ENCODE measurements around the gene KIF5C. TPM values are rescaled to one million over a fixed set of nuclear protein-coding genes. Genes with fewer than 3 reads are reported as not detected.

The KIF5C gene
- total RNA-seq, 1 experiment from 2014 or later, result 8.3 TPM

DNA sequence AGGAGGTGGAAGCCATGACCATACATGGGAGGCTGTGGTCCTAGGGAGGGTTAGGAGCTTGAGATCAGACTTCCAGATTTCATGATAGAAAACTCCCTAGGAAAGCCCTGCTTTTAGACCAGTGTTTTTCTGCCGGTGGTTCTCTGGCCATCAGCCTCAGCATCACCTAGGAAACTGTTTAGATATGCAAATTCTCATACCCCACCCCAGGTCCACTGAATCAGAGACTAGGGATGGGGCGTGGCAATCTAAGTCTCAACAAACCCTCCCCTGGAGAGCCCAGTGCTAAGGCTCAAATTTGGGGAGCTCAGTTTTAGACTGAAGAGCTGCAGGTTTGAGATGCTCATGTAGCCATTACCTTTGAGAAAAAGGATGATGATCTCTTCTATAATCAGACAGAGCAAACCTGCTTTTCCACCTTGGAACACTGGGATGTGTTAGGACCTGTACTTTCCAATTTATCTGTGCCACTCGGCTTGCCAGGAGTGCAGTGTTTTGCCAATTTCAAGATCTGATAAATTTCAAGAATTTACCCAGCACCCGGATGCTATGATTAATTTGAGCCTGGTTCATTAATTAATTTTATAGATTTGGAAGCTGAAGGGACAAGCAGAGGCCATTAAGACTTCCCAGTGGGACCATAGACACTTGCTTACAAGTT, 132.0 kb downstream of the KIF5C start:
- no peaks in the 10 kb centered on the region for H3K79me2 ChIP-seq (ENCODE audit: low read length)
- H3K4me2 ChIP-seq (ENCODE audit: low read depth, low read length, poor library complexity, severe bottlenecking), result no peak overlapping the region
- H3K27me3 ChIP-seq (ENCODE audit: low read length), result no peaks in the 10 kb centered on the region
- H3K9me3 ChIP-seq (ENCODE audit: low read length), result no peaks in the 10 kb centered on the region
- H3K27ac ChIP-seq (ENCODE audit: low read length), result no peak overlapping the region
- H3K4me1 ChIP-seq (ENCODE audit: low read length), result no peaks in the 10 kb centered on the region
- no peak overlapping the region for H2AFZ ChIP-seq (ENCODE audit: low read length)
- no peaks in the 10 kb centered on the region for H3K36me3 ChIP-seq (ENCODE audit: insufficient read depth, low read length)
- no peaks in the 10 kb centered on the region for H4K20me1 ChIP-seq (ENCODE audit: insufficient read depth, low read depth, low read length)
- DNase-seq, result no peak
- no peaks in the 10 kb centered on the region for H3K9me2 ChIP-seq (replicated peaks; ENCODE audit: insufficient read depth, low read length)
- no peak overlapping the region for H3K9ac ChIP-seq (ENCODE audit: low read length)
- H3K4me3 ChIP-seq (ENCODE audit: low read length), result no peak overlapping the region

DNA sequence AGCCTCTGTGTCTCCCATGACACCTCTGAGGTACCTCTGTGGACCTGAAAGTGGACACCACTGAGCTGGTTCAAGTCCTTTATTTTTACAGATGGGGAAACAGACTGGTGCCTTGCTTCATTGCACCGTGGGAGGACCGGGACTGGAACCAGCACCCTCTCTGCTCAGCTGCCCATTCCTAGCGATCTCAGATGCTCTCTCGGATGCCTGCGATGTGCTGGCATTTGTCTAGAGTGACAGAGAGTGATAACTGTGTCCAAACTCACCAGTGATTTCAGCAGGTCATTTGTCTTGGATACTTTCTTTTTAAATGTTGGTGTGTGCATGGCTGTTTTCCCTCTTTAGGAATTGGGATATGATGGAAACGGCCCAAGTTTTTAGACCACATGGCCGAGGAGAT, 133.4 kb downstream of the KIF5C start:
- H3K4me1 ChIP-seq (ENCODE audit: low read length), result no peaks in the 10 kb centered on the region
- no peaks in the 10 kb centered on the region for H3K79me2 ChIP-seq (ENCODE audit: low read length)
- H3K4me3 ChIP-seq (ENCODE audit: low read length), result no peak overlapping the region
- no peaks in the 10 kb centered on the region for H3K27me3 ChIP-seq (ENCODE audit: low read length)
- no peak overlapping the region for H3K9ac ChIP-seq (ENCODE audit: low read length)
- no peaks in the 10 kb centered on the region for H3K9me2 ChIP-seq (replicated peaks; ENCODE audit: insufficient read depth, low read length)
- no peaks in the 10 kb centered on the region for H4K20me1 ChIP-seq (ENCODE audit: insufficient read depth, low read depth, low read length)
- no peaks in the 10 kb centered on the region for H3K36me3 ChIP-seq (ENCODE audit: insufficient read depth, low read length)
- no peak overlapping the region for H2AFZ ChIP-seq (ENCODE audit: low read length)
- no peak overlapping the region for H3K27ac ChIP-seq (ENCODE audit: low read length)
- no peaks in the 10 kb centered on the region for H3K9me3 ChIP-seq (ENCODE audit: low read length)
- no peak overlapping the region for H3K4me2 ChIP-seq (ENCODE audit: low read depth, low read length, poor library complexity, severe bottlenecking)
- no peak for DNase-seq

DNA sequence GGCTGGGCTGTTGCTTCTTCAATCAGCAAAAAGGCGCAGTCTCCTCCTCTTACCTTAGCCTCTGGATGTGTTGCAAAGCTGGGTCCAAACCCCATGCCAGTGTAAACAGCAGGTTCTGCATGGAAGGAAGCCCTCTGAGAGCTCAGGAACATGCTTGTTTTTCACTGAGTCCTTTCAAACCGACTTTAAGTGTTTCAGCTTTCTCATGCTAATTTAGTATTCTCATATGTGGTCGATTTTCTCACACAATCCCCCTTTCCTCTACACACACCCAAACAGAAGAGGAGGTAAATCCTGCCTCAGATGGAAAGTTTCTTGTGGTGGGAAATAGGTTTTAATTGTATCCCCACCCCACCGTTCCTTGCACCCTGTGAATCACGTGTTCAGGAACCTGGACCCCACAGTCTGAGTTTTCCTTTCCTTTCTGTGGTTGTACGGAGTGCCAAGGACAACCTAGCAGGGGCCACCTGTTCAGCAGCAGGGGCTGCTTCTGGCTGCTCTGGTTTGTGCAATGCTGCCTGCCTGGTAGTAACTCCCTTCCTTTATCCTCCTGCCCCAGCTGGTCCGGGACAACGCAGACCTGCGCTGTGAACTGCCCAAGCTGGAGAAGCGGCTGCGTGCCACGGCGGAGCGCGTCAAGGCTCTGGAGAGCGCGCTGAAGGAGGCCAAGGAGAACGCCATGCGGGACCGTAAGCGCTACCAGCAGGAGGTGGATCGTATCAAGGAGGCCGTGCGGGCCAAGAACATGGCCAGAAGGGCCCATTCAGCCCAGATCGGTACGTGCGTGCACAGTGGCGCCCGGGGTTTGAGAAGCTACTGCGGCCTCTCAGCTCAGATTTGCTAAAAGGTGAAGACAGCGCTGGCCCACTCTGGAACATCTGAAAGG, 134.8 kb downstream of the KIF5C start:
- Histone ChIP-seq H3K4me1 (ENCODE audit: low read length) (no peaks in the 10 kb centered on the region), H3K9ac (ENCODE audit: low read length) (no peak overlapping the region), H3K4me2 (ENCODE audit: low read depth, low read length, poor library complexity, severe bottlenecking) (no peak overlapping the region), H3K27ac (ENCODE audit: low read length) (no peak overlapping the region), H3K9me2 (replicated peaks; ENCODE audit: insufficient read depth, low read length) (no peaks in the 10 kb centered on the region), H3K9me3 (ENCODE audit: low read length) (no peaks in the 10 kb centered on the region), H2AFZ (ENCODE audit: low read length) (no peak overlapping the region), H4K20me1 (ENCODE audit: insufficient read depth, low read depth, low read length) (no peaks in the 10 kb centered on the region), H3K27me3 (ENCODE audit: low read length) (no peaks in the 10 kb centered on the region), H3K79me2 (ENCODE audit: low read length) (no peaks in the 10 kb centered on the region), H3K4me3 (ENCODE audit: low read length) (no peak overlapping the region), H3K36me3 (ENCODE audit: insufficient read depth, low read length) (no peaks in the 10 kb centered on the region)
- DNase-seq, result no peak

DNA sequence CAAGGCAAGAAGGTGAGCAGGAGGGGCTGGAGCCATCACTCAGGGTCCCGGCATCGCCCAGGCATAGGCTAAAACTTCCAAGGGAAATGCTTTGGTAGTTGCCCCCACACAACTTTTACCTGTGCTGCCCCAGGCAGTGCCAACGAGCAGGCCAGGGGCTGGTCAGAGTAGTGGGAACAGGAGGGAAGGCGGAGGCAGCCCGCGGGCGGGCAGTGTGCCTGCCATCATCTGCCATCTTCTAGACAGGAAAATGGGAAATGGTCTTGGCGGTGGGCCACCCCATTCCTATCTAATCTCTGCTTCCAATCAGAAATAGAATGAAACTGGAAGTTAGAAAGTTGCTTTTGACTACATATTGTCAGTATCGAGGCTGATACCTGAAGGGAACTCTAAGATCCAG, 137.5 kb downstream of the KIF5C start:
- no peaks in the 10 kb centered on the region for H3K9me2 ChIP-seq (replicated peaks; ENCODE audit: insufficient read depth, low read length)
- H3K4me2 ChIP-seq (ENCODE audit: low read depth, low read length, poor library complexity, severe bottlenecking), result no peak overlapping the region
- no peak for DNase-seq
- no peaks in the 10 kb centered on the region for H3K36me3 ChIP-seq (ENCODE audit: insufficient read depth, low read length)
- H3K4me3 ChIP-seq (ENCODE audit: low read length), result no peak overlapping the region
- H3K27me3 ChIP-seq (ENCODE audit: low read length), result no peaks in the 10 kb centered on the region
- no peak overlapping the region for H3K27ac ChIP-seq (ENCODE audit: low read length)
- H4K20me1 ChIP-seq (ENCODE audit: insufficient read depth, low read depth, low read length), result no peaks in the 10 kb centered on the region
- H3K79me2 ChIP-seq (ENCODE audit: low read length), result no peaks in the 10 kb centered on the region
- no peak overlapping the region for H3K9ac ChIP-seq (ENCODE audit: low read length)
- H2AFZ ChIP-seq (ENCODE audit: low read length), result no peak overlapping the region
- peaks cover 5% of the 10 kb centered on the region for H3K4me1 ChIP-seq (ENCODE audit: low read length)
- no peaks in the 10 kb centered on the region for H3K9me3 ChIP-seq (ENCODE audit: low read length)

DNA sequence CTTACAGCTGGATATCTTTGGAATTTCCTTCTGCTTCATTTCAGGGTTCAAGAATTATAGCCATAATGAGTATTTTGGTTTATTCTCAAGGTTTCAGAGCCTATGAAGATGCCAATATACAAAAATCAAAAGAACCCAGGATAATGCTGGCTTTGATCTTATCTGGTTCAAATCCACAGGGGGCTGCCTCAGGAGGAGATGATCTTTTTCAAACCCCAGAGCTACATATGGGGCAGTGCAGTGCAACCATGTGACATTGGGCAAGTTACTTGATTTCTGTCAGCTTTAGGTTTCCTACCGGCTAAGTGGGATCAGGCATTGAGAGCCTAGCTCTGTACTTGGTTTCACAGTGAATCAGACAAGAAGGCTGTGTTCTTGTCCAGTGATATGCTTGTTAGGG, 140.5 kb downstream of the KIF5C start:
- no peaks in the 10 kb centered on the region for H3K36me3 ChIP-seq (ENCODE audit: insufficient read depth, low read length)
- H3K4me1 ChIP-seq (ENCODE audit: low read length), result peaks cover 26% of the 10 kb centered on the region
- no peak overlapping the region for H3K27ac ChIP-seq (ENCODE audit: low read length)
- H3K9ac ChIP-seq (ENCODE audit: low read length), result no peak overlapping the region
- H3K9me2 ChIP-seq (replicated peaks; ENCODE audit: insufficient read depth, low read length), result no peaks in the 10 kb centered on the region
- DNase-seq, result no peak
- no peaks in the 10 kb centered on the region for H3K9me3 ChIP-seq (ENCODE audit: low read length)
- H3K27me3 ChIP-seq (ENCODE audit: low read length), result no peaks in the 10 kb centered on the region
- H4K20me1 ChIP-seq (ENCODE audit: insufficient read depth, low read depth, low read length), result no peaks in the 10 kb centered on the region
- H3K79me2 ChIP-seq (ENCODE audit: low read length), result no peaks in the 10 kb centered on the region
- H3K4me2 ChIP-seq (ENCODE audit: low read depth, low read length, poor library complexity, severe bottlenecking), result no peak overlapping the region
- no peak overlapping the region for H2AFZ ChIP-seq (ENCODE audit: low read length)
- no peak overlapping the region for H3K4me3 ChIP-seq (ENCODE audit: low read length)

DNA sequence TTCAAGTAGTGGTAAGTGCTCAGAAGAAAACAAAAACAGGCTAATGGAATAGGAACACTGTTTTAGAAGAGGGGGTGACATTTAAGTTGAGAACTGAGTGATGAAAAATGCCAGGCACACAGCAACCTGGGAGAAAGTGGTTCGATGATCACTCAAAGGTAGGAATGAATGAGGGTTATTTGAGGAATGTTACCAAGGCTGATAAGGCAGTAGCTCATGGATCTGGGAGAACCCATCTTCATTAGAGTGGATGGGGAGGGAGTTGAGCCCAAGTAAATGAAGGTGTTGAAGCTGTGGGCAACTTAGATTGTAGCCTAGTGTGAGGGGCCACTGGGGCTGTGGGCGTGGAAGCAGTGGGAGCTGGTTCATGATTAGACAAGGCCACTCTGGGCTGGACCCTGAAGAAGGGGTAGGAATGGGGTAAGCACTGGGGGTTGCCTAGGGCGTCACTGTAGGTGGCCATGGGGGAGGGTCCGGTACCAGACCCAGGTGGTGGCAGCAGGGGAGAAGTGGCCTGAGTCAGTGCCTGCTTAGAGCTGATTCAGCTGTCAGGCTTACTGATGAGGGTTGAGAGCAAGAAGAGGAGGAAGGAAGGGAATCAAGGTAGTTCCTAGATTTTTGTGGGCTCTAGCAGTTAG, 141.0 kb downstream of the KIF5C start:
- Histone ChIP-seq H3K9me2 (replicated peaks; ENCODE audit: insufficient read depth, low read length) (no peaks in the 10 kb centered on the region), H3K4me2 (ENCODE audit: low read depth, low read length, poor library complexity, severe bottlenecking) (no peak overlapping the region), H3K27ac (ENCODE audit: low read length) (no peak overlapping the region), H3K79me2 (ENCODE audit: low read length) (no peaks in the 10 kb centered on the region), H3K36me3 (ENCODE audit: insufficient read depth, low read length) (no peaks in the 10 kb centered on the region), H3K9me3 (ENCODE audit: low read length) (no peaks in the 10 kb centered on the region), H3K9ac (ENCODE audit: low read length) (no peak overlapping the region), H4K20me1 (ENCODE audit: insufficient read depth, low read depth, low read length) (no peaks in the 10 kb centered on the region), H3K4me1 (ENCODE audit: low read length) (peaks cover 32% of the 10 kb centered on the region), H2AFZ (ENCODE audit: low read length) (no peak overlapping the region), H3K4me3 (ENCODE audit: low read length) (no peak overlapping the region), H3K27me3 (ENCODE audit: low read length) (no peaks in the 10 kb centered on the region)
- no peak for DNase-seq

- H3K9me2 ChIP-seq (replicated peaks; ENCODE audit: insufficient read depth, low read length), result no peaks in the 10 kb centered on the region
- DNase-seq, result peak; percentile 94
- H3K4me1 ChIP-seq (ENCODE audit: low read length), result peaks cover 45% of the 10 kb centered on the region
- H4K20me1 ChIP-seq (ENCODE audit: insufficient read depth, low read depth, low read length), result no peaks in the 10 kb centered on the region
- H3K79me2 ChIP-seq (ENCODE audit: low read length), result no peaks in the 10 kb centered on the region
- no peak overlapping the region for H3K27ac ChIP-seq (ENCODE audit: low read length)
- no peaks in the 10 kb centered on the region for H3K9me3 ChIP-seq (ENCODE audit: low read length)
- H3K36me3 ChIP-seq (ENCODE audit: insufficient read depth, low read length), result no peaks in the 10 kb centered on the region
- H3K9ac ChIP-seq (ENCODE audit: low read length), result no peak overlapping the region
- no peak overlapping the region for H3K4me3 ChIP-seq (ENCODE audit: low read length)
- H2AFZ ChIP-seq (ENCODE audit: low read length), result no peak overlapping the region
- no peak overlapping the region for H3K4me2 ChIP-seq (ENCODE audit: low read depth, low read length, poor library complexity, severe bottlenecking)
- no peaks in the 10 kb centered on the region for H3K27me3 ChIP-seq (ENCODE audit: low read length)
These were observed 142.3 kb downstream of the KIF5C start for GRCh38 chr2:149017116-149017985.
